Measurements from ENCODE around the gene SNX20.
A peak's percentile ranks its signal among the peaks of the same experiment; 100 is the strongest.

The SNX20 gene

GRCh38 chr16:50637716-50638602 is 43.2 kb downstream of the SNX20 start:
- no peak overlapping the region for H2AK5ac ChIP-seq (ENCODE audit: low read depth, low read length)
- H4K91ac ChIP-seq (ENCODE audit: low read depth, low read length, poor library complexity) = no peak overlapping the region
- H4K8ac ChIP-seq (ENCODE audit: low read depth, low read length) = no peak overlapping the region
- H3K23ac ChIP-seq (ENCODE audit: low read depth, low read length, poor library complexity) = no peak overlapping the region
- H3K4me3 ChIP-seq (ENCODE audit: low read length in 2 of 2) = no peak overlapping the region
- H3K4me2 ChIP-seq (ENCODE audit: insufficient read depth, low read length, poor library complexity, severe bottlenecking) = no peak overlapping the region
- no peaks in the 10 kb centered on the region for H3K36me3 ChIP-seq (replicated peaks in 1 of 2; ENCODE audit: control insufficient read depth in 2 of 2, insufficient read depth in 2 of 2, low read length in 2 of 2)
- no peak overlapping the region for H2BK12ac ChIP-seq (ENCODE audit: low read length)
- WGBS, 2 donors (ENCODE audit: extremely low coverage in 2 of 2, insufficient read length in 2 of 2, insufficient replicate concordance in 1 of 2) = no CpG with 5 or more reads among the region's 13 CpGs
- no peak overlapping the region for H3K18ac ChIP-seq (ENCODE audit: low read length)
- no peak overlapping the region for H3K14ac ChIP-seq (ENCODE audit: low read length)
- H2BK120ac ChIP-seq (ENCODE audit: low read depth, low read length) = no peak overlapping the region
- H3K27me3 ChIP-seq (ENCODE audit: control insufficient read depth in 3 of 3, insufficient read depth in 3 of 3, low read depth in 1 of 3, low read length in 3 of 3) = no peaks in the 10 kb centered on the region
- DNase-seq (ENCODE audit: low spot score) = no peak
- no peaks in the 10 kb centered on the region for H3K9me3 ChIP-seq (replicated peaks in 1 of 2; ENCODE audit: control insufficient read depth in 2 of 2, insufficient read depth in 1 of 2, low read depth in 1 of 2, low read length in 2 of 2)
- H3K27ac ChIP-seq (replicated peaks; ENCODE audit: low read length) = no peak overlapping the region
- H3K4me1 ChIP-seq (ENCODE audit: control insufficient read depth in 2 of 2, insufficient read depth in 1 of 2, low read depth in 1 of 2, low read length in 2 of 2) = no peaks in the 10 kb centered on the region
- no peaks in the 10 kb centered on the region for H3K79me1 ChIP-seq (ENCODE audit: low read depth, low read length)
- H2AFZ ChIP-seq (ENCODE audit: low read length) = no peak overlapping the region
- H3K4ac ChIP-seq (ENCODE audit: low read length) = no peak overlapping the region
- no peak overlapping the region for H2BK15ac ChIP-seq (ENCODE audit: low read length)
- H2BK5ac ChIP-seq (ENCODE audit: low read length) = no peak overlapping the region
- H3K9ac ChIP-seq (ENCODE audit: low read depth, low read length, poor library complexity) = no peak overlapping the region

GRCh38 chr16:50636753-50637374 is 44.2 kb downstream of the SNX20 start:
- Histone ChIP-seq H3K36me3 (replicated peaks in 1 of 2; ENCODE audit: control insufficient read depth in 2 of 2, insufficient read depth in 2 of 2, low read length in 2 of 2) (peaks cover 0 to 4% of the 10 kb centered on the region in 2 donors), H4K91ac (ENCODE audit: low read depth, low read length, poor library complexity) (no peak overlapping the region), H2AK5ac (ENCODE audit: low read depth, low read length) (no peak overlapping the region), H2BK12ac (ENCODE audit: low read length) (no peak overlapping the region), H2BK120ac (ENCODE audit: low read depth, low read length) (no peak overlapping the region), H3K4me2 (ENCODE audit: insufficient read depth, low read length, poor library complexity, severe bottlenecking) (no peak overlapping the region), H3K9me3 (replicated peaks in 1 of 2; ENCODE audit: control insufficient read depth in 2 of 2, insufficient read depth in 1 of 2, low read depth in 1 of 2, low read length in 2 of 2) (no peaks in the 10 kb centered on the region), H2BK15ac (ENCODE audit: low read length) (no peak overlapping the region), H4K8ac (ENCODE audit: low read depth, low read length) (no peak overlapping the region), H2AFZ (ENCODE audit: low read length) (no peak overlapping the region), H3K9ac (ENCODE audit: low read depth, low read length, poor library complexity) (no peak overlapping the region), H3K4me3 (ENCODE audit: low read length in 2 of 2) (no peak overlapping the region), H3K4ac (ENCODE audit: low read length) (no peak overlapping the region), H3K4me1 (ENCODE audit: control insufficient read depth in 2 of 2, insufficient read depth in 1 of 2, low read depth in 1 of 2, low read length in 2 of 2) (no peaks in the 10 kb centered on the region), H2BK5ac (ENCODE audit: low read length) (no peak overlapping the region), H3K14ac (ENCODE audit: low read length) (no peak overlapping the region), H3K27ac (replicated peaks; ENCODE audit: low read length) (no peak overlapping the region), H3K23ac (ENCODE audit: low read depth, low read length, poor library complexity) (no peak overlapping the region), H3K27me3 (ENCODE audit: control insufficient read depth in 3 of 3, insufficient read depth in 3 of 3, low read depth in 1 of 3, low read length in 3 of 3) (no peaks in the 10 kb centered on the region), H3K18ac (ENCODE audit: low read length) (no peak overlapping the region), H3K79me1 (ENCODE audit: low read depth, low read length) (no peaks in the 10 kb centered on the region)
- DNase-seq (ENCODE audit: low spot score) = no peak
- WGBS, 2 donors (ENCODE audit: extremely low coverage in 2 of 2, insufficient read length in 2 of 2, insufficient replicate concordance in 1 of 2) = no CpG with 5 or more reads among the region's 10 CpGs

GRCh38 chr16:50635505-50636392 is 45.4 kb downstream of the SNX20 start:
- Histone ChIP-seq H3K18ac (ENCODE audit: low read length) (no peak overlapping the region), H3K9ac (ENCODE audit: low read depth, low read length, poor library complexity) (no peak overlapping the region), H3K4ac (ENCODE audit: low read length) (no peak overlapping the region), H2BK120ac (ENCODE audit: low read depth, low read length) (no peak overlapping the region), H3K23ac (ENCODE audit: low read depth, low read length, poor library complexity) (no peak overlapping the region), H4K91ac (ENCODE audit: low read depth, low read length, poor library complexity) (no peak overlapping the region), H4K8ac (ENCODE audit: low read depth, low read length) (no peak overlapping the region), H2BK12ac (ENCODE audit: low read length) (no peak overlapping the region), H3K4me1 (ENCODE audit: control insufficient read depth in 2 of 2, insufficient read depth in 1 of 2, low read depth in 1 of 2, low read length in 2 of 2) (no peaks in the 10 kb centered on the region), H3K36me3 (replicated peaks in 1 of 2; ENCODE audit: control insufficient read depth in 2 of 2, insufficient read depth in 2 of 2, low read length in 2 of 2) (peaks cover 0 to 10% of the 10 kb centered on the region in 2 donors), H3K27ac (replicated peaks; ENCODE audit: low read length) (no peak overlapping the region), H3K27me3 (ENCODE audit: control insufficient read depth in 3 of 3, insufficient read depth in 3 of 3, low read depth in 1 of 3, low read length in 3 of 3) (no peaks in the 10 kb centered on the region), H3K4me3 (ENCODE audit: low read length in 2 of 2) (no peak overlapping the region), H2AK5ac (ENCODE audit: low read depth, low read length) (no peak overlapping the region), H2AFZ (ENCODE audit: low read length) (peak overlapping the region; percentile 8), H3K79me1 (ENCODE audit: low read depth, low read length) (no peaks in the 10 kb centered on the region), H3K9me3 (replicated peaks in 1 of 2; ENCODE audit: control insufficient read depth in 2 of 2, insufficient read depth in 1 of 2, low read depth in 1 of 2, low read length in 2 of 2) (no peaks in the 10 kb centered on the region), H3K4me2 (ENCODE audit: insufficient read depth, low read length, poor library complexity, severe bottlenecking) (no peak overlapping the region), H3K14ac (ENCODE audit: low read length) (no peak overlapping the region), H2BK15ac (ENCODE audit: low read length) (no peak overlapping the region), H2BK5ac (ENCODE audit: low read length) (no peak overlapping the region)
- DNase-seq (ENCODE audit: low spot score) = no peak
- WGBS, 2 donors (ENCODE audit: extremely low coverage in 2 of 2, insufficient read length in 2 of 2, insufficient replicate concordance in 1 of 2) = no CpG with 5 or more reads among the region's 17 CpGs
